A549 (cell line): ENCODE data around the gene KRTAP9-3.

Experiments used
- EHMT2 ChIP-seq: fragments of 200-600 bp; sonication (generic); IDR thresholded peaks from 2 replicates; pipeline ENCODE4 v1.6.1; 2016; ENCODE audit warnings: antibody characterized with exemption, low read depth, mild to moderate bottlenecking, moderate library complexity
- KDM1A ChIP-seq: fragments of 200-600 bp; sonication (generic); IDR thresholded peaks from 2 replicates; pipeline ENCODE4 v1.6.1; 2016; ENCODE audit warnings: low read depth, mild to moderate bottlenecking
- MYC ChIP-seq: IDR thresholded peaks from 2 replicates; pipeline ENCODE4 v1.6.1; 2012; ENCODE audit warnings: mild to moderate bottlenecking, inconsistent platforms, low read length, improper control_type of control experiment, borderline replicate concordance
- NFE2L2 ChIP-seq: fragments of 150-350 bp; conservative IDR thresholded peaks from 2 replicates; pipeline ENCODE4 v1.6.1; 2014; ENCODE audit warnings: low read length
- NPAS2 ChIP-seq: fragments of 250-450 bp; sonication (Bioruptor Pico); IDR thresholded peaks from 2 replicates; pipeline ENCODE4 v1.8.0; 2022; ENCODE audit warnings: mild to moderate bottlenecking, moderate library complexity, borderline replicate concordance
- PHF8 ChIP-seq: fragments of 200-600 bp; sonication (generic); IDR thresholded peaks from 2 replicates; pipeline ENCODE4 v1.6.1; 2016; ENCODE audit warnings: low read depth, mild to moderate bottlenecking, antibody characterized with exemption, moderate library complexity, borderline replicate concordance
- POLR2A ChIP-seq: IDR thresholded peaks from 2 replicates; pipeline ENCODE4 v1.6.1; 2012; ENCODE audit warnings: mild to moderate bottlenecking, low read length
- POLR2AphosphoS2 ChIP-seq: conservative IDR thresholded peaks from 2 replicates; pipeline ENCODE4 v1.6.1; 2012; ENCODE audit warnings: low read length, improper control_type of control experiment, inconsistent platforms
- RFX5 ChIP-seq: fragments of 450-650 bp; IDR thresholded peaks from 2 replicates; pipeline ENCODE4 v1.7.1; 2014; ENCODE audit warnings: antibody characterized with exemption, mild to moderate bottlenecking, moderate library complexity
- TP53 ChIP-seq: fragments of 250-450 bp; sonication (Bioruptor Pico); IDR thresholded peaks from 2 replicates; pipeline ENCODE4 v1.5.0; 2021; ENCODE audit warnings: mild to moderate bottlenecking, moderate library complexity
- TF ChIP-seq, protein P1 (sequence below): fragments of >200 bp; sonication (Bioruptor Twin); formaldehyde crosslinking; IDR thresholded peaks from 3 replicates; pipeline ENCODE4 v1.5.1; 2016
- TF ChIP-seq, protein P2 (sequence below): IDR thresholded peaks from 2 replicates; pipeline ENCODE4 v1.6.1; 2012

GRCh38 chr17:41278176-41278955 lies 46.1 kb downstream of the KRTAP9-3 start:
- no peak for TF ChIP-seq POLR2A
- TF ChIP-seq, protein P1, sequence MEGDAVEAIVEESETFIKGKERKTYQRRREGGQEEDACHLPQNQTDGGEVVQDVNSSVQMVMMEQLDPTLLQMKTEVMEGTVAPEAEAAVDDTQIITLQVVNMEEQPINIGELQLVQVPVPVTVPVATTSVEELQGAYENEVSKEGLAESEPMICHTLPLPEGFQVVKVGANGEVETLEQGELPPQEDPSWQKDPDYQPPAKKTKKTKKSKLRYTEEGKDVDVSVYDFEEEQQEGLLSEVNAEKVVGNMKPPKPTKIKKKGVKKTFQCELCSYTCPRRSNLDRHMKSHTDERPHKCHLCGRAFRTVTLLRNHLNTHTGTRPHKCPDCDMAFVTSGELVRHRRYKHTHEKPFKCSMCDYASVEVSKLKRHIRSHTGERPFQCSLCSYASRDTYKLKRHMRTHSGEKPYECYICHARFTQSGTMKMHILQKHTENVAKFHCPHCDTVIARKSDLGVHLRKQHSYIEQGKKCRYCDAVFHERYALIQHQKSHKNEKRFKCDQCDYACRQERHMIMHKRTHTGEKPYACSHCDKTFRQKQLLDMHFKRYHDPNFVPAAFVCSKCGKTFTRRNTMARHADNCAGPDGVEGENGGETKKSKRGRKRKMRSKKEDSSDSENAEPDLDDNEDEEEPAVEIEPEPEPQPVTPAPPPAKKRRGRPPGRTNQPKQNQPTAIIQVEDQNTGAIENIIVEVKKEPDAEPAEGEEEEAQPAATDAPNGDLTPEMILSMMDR = no peak
- no peak for TF ChIP-seq RFX5
- TF ChIP-seq, protein P2, sequence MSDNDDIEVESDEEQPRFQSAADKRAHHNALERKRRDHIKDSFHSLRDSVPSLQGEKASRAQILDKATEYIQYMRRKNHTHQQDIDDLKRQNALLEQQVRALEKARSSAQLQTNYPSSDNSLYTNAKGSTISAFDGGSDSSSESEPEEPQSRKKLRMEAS = no peak
- TF ChIP-seq NPAS2 (CRISPR knock-in tag) = no peak
- TF ChIP-seq POLR2AphosphoS2 = no peak
- TF ChIP-seq TP53 (CRISPR knock-in tag) = no peak
- no peak for TF ChIP-seq EHMT2
- TF ChIP-seq MYC = no peak
- TF ChIP-seq KDM1A = no peak
- no peak for TF ChIP-seq NFE2L2
- TF ChIP-seq PHF8 = no peak
